DMS53 (cell line): ENCODE data around the gene NT5C3B.

ENCODE experiments used
- DNase-seq: peaks from one replicate; lab custom pipeline; 2025; lab: John Stamatoyannopoulos, UW

The NT5C3B gene

GRCh38 chr17:41810659-41811548 is 25.1 kb downstream of the NT5C3B start:
- peak; percentile 64 for DNase-seq

- no peak for DNase-seq
Observed at GRCh38 chr17:41806685-41807445, 29.2 kb downstream of the NT5C3B start.

GRCh38 chr17:41803049-41804020 is 32.7 kb downstream of the NT5C3B start:
- peak; percentile 37 for DNase-seq

GRCh38 chr17:41801374-41802271 is 34.4 kb downstream of the NT5C3B start:
- peak; percentile 87 for DNase-seq

- DNase-seq = peak; percentile 95
Observed at GRCh38 chr17:41800601-41801373, 35.2 kb downstream of the NT5C3B start.

GRCh38 chr17:41799366-41799765 is 36.7 kb downstream of the NT5C3B start:
- DNase-seq = no peak

GRCh38 chr17:41797377-41797776 is 38.7 kb downstream of the NT5C3B start:
- no peak for DNase-seq

- no peak for DNase-seq
Observed at GRCh38 chr17:41796121-41796895, 39.7 kb downstream of the NT5C3B start.

GRCh38 chr17:41794540-41794975 is 41.5 kb downstream of the NT5C3B start:
- no peak for DNase-seq

GRCh38 chr17:41793784-41794539 is 42.1 kb downstream of the NT5C3B start:
- no peak for DNase-seq

- DNase-seq = peak; percentile 95
Observed at GRCh38 chr17:41792845-41793783, 42.9 kb downstream of the NT5C3B start.

- DNase-seq = no peak
Observed at GRCh38 chr17:41787021-41787418, 49.0 kb downstream of the NT5C3B start.

GRCh38 chr17:41786227-41787020 is 49.6 kb downstream of the NT5C3B start, which contains the start of gene JUP:
Gene JUP (minus strand): TSS chr17:41786711. CDS start chr17:41771854, 14,857 bp downstream.
- peak; percentile 99 for DNase-seq

GRCh38 chr17:41785859-41786226 is 50.2 kb downstream of the NT5C3B start:
- DNase-seq = peak; percentile 78

GRCh38 chr17:41785091-41785858 is 50.8 kb downstream of the NT5C3B start:
- no peak for DNase-seq
